Mesothelial cell of epicardium (in vitro differentiated cells): Measurements from ENCODE around the gene GPRIN1. TPM values are rescaled to one million over a fixed set of nuclear protein-coding genes. Genes with fewer than 3 reads are reported as not detected.

Experiments
- DNase-seq, 2 experiments: peaks; one replicate each; pipeline ENCODE4 v3.0.0; 2021; ENCODE audit warnings: low spot score in 2 of 2; ENCODE audit not compliant: unreplicated experiment in 2 of 2
- H3K27ac Mint-ChIP-seq: 2 replicates; pipeline ENCODE4 v1.8.0; 2021; ENCODE audit warnings: mixed read lengths
- H3K27me3 Mint-ChIP-seq: 2 replicates; pipeline ENCODE4 v1.8.0; 2021; ENCODE audit warnings: low read depth, mixed read lengths
- H3K36me3 Mint-ChIP-seq: 2 replicates; pipeline ENCODE4 v1.8.0; 2021; ENCODE audit warnings: mixed read lengths
- H3K4me1 Mint-ChIP-seq: 2 replicates; pipeline ENCODE4 v1.8.0; 2021; ENCODE audit warnings: mixed read lengths
- H3K4me3 Mint-ChIP-seq: 2 replicates; pipeline ENCODE4 v1.8.0; 2021; ENCODE audit warnings: mild to moderate bottlenecking, moderate library complexity, mixed read lengths
- H3K9me3 Mint-ChIP-seq: 2 replicates; pipeline ENCODE4 v1.8.0; 2021; ENCODE audit warnings: mixed read lengths
- CTCF ChIP-seq: fragments of 200-600 bp; sonication (generic); IDR thresholded peaks from one replicate; pipeline ENCODE4 v1.5.0; 2021; ENCODE audit warnings: antibody characterized with exemption; ENCODE audit not compliant: unreplicated experiment
- total RNA-seq: library from RNA; stranded (reverse); gene quantifications from 3 replicates; pipeline ENCODE4 v1.2.1, GENCODE V29; 2021

Gene GPRIN1
- total RNA-seq, 1 donor from 2014 or later: 1.3 TPM

- no peak for DNase-seq
- H3K27ac Mint-ChIP-seq: no peak overlapping the region
- no peak for TF ChIP-seq CTCF
- peaks cover 8% of the 10 kb centered on the region for H3K9me3 Mint-ChIP-seq
- H3K4me1 Mint-ChIP-seq: no peaks in the 10 kb centered on the region
- H3K36me3 Mint-ChIP-seq: no peaks in the 10 kb centered on the region
- no peak overlapping the region for H3K4me3 Mint-ChIP-seq
- H3K27me3 Mint-ChIP-seq: peaks cover 5% of the 10 kb centered on the region
These were observed 21.7 kb downstream of the GPRIN1 start for GRCh38 chr5:176588297-176588696.

- Mint-ChIP-seq H3K36me3 (no peaks in the 10 kb centered on the region), H3K4me3 (no peak overlapping the region), H3K9me3 (peaks cover 8% of the 10 kb centered on the region), H3K27me3 (peaks cover 5% of the 10 kb centered on the region), H3K4me1 (no peaks in the 10 kb centered on the region), H3K27ac (no peak overlapping the region)
- no peak for TF ChIP-seq CTCF
- DNase-seq: no peak
These were observed 22.6 kb downstream of the GPRIN1 start for GRCh38 chr5:176587398-176587797.

- TF ChIP-seq CTCF: no peak
- no peak for DNase-seq
- Mint-ChIP-seq H3K4me1 (no peaks in the 10 kb centered on the region), H3K9me3 (peaks cover 8% of the 10 kb centered on the region), H3K27me3 (peaks cover 1% of the 10 kb centered on the region), H3K36me3 (no peaks in the 10 kb centered on the region), H3K27ac (no peak overlapping the region), H3K4me3 (no peak overlapping the region)
These were observed 26.9 kb downstream of the GPRIN1 start for GRCh38 chr5:176583076-176583475.

- DNase-seq: no peak
- Mint-ChIP-seq H3K4me3 (no peak overlapping the region), H3K4me1 (no peaks in the 10 kb centered on the region), H3K27me3 (peaks cover 3% of the 10 kb centered on the region), H3K27ac (no peak overlapping the region), H3K36me3 (no peaks in the 10 kb centered on the region), H3K9me3 (peaks cover 8% of the 10 kb centered on the region)
- no peak for TF ChIP-seq CTCF
These were observed 28.6 kb downstream of the GPRIN1 start for GRCh38 chr5:176581361-176581760.

GRCh38 chr5:176579323-176579722 is 30.6 kb downstream of the GPRIN1 start:
- H3K27ac Mint-ChIP-seq: no peak overlapping the region
- H3K9me3 Mint-ChIP-seq: no peaks in the 10 kb centered on the region
- H3K36me3 Mint-ChIP-seq: no peaks in the 10 kb centered on the region
- H3K4me1 Mint-ChIP-seq: no peaks in the 10 kb centered on the region
- H3K27me3 Mint-ChIP-seq: peaks cover 3% of the 10 kb centered on the region
- no peak overlapping the region for H3K4me3 Mint-ChIP-seq
- TF ChIP-seq CTCF: no peak
- DNase-seq: no peak

GRCh38 chr5:176578391-176578808 is 31.6 kb downstream of the GPRIN1 start:
- no peak overlapping the region for H3K27ac Mint-ChIP-seq

More at GRCh38 chr5:176578391-176578808, 31.6 kb downstream of the GPRIN1 start:
- Mint-ChIP-seq H3K9me3 (no peaks in the 10 kb centered on the region), H3K36me3 (no peaks in the 10 kb centered on the region), H3K4me1 (no peaks in the 10 kb centered on the region), H3K4me3 (no peak overlapping the region), H3K27me3 (peaks cover 5% of the 10 kb centered on the region)
- peak; percentile 72 for TF ChIP-seq CTCF
- peak in 1 of 2 experiments; percentile 73 for DNase-seq
